Measurements from ENCODE around the gene PXK. TPM values are rescaled to one million over a fixed set of nuclear protein-coding genes. Genes with fewer than 3 reads are reported as not detected.

Gene PXK
- total RNA-seq, 2 donors from 2014 or later: 16.0 to 22.0 TPM

DNA sequence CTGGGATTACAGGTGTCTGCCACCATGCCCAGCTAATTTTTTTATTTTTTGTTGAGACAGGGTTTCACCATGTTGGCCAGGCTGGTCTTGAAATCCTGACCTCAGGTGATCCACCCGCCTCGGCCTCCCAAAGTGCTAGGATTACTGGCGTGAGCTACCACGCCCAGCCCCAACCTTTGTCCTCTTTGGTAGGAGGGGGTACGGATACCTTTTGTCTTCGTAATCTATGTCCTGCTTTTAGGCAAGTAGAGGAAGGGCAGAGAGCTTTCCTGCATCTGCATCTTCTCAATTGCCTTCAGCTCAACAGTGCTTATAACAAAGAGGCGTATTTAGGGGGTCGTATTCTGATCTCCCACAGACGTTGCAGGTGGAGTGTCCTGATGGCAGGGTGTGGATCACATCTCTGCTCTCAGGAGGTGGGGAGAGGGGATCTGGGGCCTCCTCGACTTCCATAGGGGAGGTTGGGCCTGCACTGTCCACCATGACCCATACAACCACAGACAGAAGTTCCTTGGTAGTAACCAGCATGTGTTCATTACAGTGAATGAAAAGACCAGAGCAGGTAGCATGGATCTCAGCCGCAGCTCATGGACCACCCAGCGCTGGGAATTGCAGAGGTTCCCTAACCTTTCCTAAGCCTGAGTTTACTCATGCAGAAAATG, 137.8 kb downstream of the PXK start:
- Histone ChIP-seq H3K4me1 (ENCODE audit: control insufficient read depth, insufficient read depth, low read length) (peaks cover 18% of the 10 kb centered on the region), H3K9ac (ENCODE audit: extremely low read depth, low read length, poor library complexity, severe bottlenecking) (peak overlapping the region; percentile 59), H3K36me3 (ENCODE audit: control insufficient read depth, insufficient read depth, low read length) (no peaks in the 10 kb centered on the region), H3K27me3 (ENCODE audit: control insufficient read depth, insufficient read depth, low read length, poor library complexity, severe bottlenecking) (peaks cover 11% of the 10 kb centered on the region), H3K9me3 (ENCODE audit: control insufficient read depth, low read length) (no peaks in the 10 kb centered on the region), H3K4me3 (ENCODE audit: low read length) (peak overlapping the region; percentile 61), H3K27ac (ENCODE audit: low read depth, low read length) (peak overlapping the region; percentile 57)
- H3K27me3 Mint-ChIP-seq (ENCODE audit: insufficient read depth): peaks cover 72% of the 10 kb centered on the region
- TF ChIP-seq, protein P1, sequence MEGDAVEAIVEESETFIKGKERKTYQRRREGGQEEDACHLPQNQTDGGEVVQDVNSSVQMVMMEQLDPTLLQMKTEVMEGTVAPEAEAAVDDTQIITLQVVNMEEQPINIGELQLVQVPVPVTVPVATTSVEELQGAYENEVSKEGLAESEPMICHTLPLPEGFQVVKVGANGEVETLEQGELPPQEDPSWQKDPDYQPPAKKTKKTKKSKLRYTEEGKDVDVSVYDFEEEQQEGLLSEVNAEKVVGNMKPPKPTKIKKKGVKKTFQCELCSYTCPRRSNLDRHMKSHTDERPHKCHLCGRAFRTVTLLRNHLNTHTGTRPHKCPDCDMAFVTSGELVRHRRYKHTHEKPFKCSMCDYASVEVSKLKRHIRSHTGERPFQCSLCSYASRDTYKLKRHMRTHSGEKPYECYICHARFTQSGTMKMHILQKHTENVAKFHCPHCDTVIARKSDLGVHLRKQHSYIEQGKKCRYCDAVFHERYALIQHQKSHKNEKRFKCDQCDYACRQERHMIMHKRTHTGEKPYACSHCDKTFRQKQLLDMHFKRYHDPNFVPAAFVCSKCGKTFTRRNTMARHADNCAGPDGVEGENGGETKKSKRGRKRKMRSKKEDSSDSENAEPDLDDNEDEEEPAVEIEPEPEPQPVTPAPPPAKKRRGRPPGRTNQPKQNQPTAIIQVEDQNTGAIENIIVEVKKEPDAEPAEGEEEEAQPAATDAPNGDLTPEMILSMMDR (conservative IDR thresholded peaks at IDR 0.05): no peak
- peaks cover 48% of the 10 kb centered on the region for H3K4me1 Mint-ChIP-seq
- no peak overlapping the region for H3K4me3 Mint-ChIP-seq
- 80 to 89% methylated on average over 9 to 12 of the region's 12 CpGs for WGBS, 2 experiments (ENCODE audit: insufficient coverage in 1 of 2, insufficient read length in 1 of 2)
- peak; percentile 52 for DNase-seq
- H3K36me3 Mint-ChIP-seq (ENCODE audit: low read depth): no peaks in the 10 kb centered on the region
- H3K9me3 Mint-ChIP-seq: no peaks in the 10 kb centered on the region
- H3K27ac Mint-ChIP-seq: peak overlapping the region; percentile 79

GRCh38 chr3:58471025-58471887, 138.6 kb downstream of the PXK start:
- H3K27me3 Mint-ChIP-seq (ENCODE audit: insufficient read depth): peaks cover 77% of the 10 kb centered on the region
- Histone ChIP-seq H3K9me3 (ENCODE audit: control insufficient read depth, low read length) (no peaks in the 10 kb centered on the region), H3K27ac (ENCODE audit: low read depth, low read length) (peak overlapping the region; percentile 57), H3K36me3 (ENCODE audit: control insufficient read depth, insufficient read depth, low read length) (no peaks in the 10 kb centered on the region), H3K4me1 (ENCODE audit: control insufficient read depth, insufficient read depth, low read length) (peaks cover 18% of the 10 kb centered on the region), H3K9ac (ENCODE audit: extremely low read depth, low read length, poor library complexity, severe bottlenecking) (peak overlapping the region; percentile 59), H3K27me3 (ENCODE audit: control insufficient read depth, insufficient read depth, low read length, poor library complexity, severe bottlenecking) (peaks cover 12% of the 10 kb centered on the region), H3K4me3 (ENCODE audit: low read length) (peak overlapping the region; percentile 61)
- H3K36me3 Mint-ChIP-seq (ENCODE audit: low read depth): no peaks in the 10 kb centered on the region
- peaks cover 48% of the 10 kb centered on the region for H3K4me1 Mint-ChIP-seq
- H3K9me3 Mint-ChIP-seq: no peaks in the 10 kb centered on the region
- WGBS, 2 experiments (ENCODE audit: insufficient coverage in 1 of 2, insufficient read length in 1 of 2): 63 to 82% methylated on average over 6 to 10 of the region's 10 CpGs
- no peak overlapping the region for H3K4me3 Mint-ChIP-seq
- peak; percentile 80 for DNase-seq
- peak overlapping the region; percentile 92 for H3K27ac Mint-ChIP-seq
- TF ChIP-seq, protein P1 (conservative IDR thresholded peaks at IDR 0.05): no peak

- H3K9ac ChIP-seq (ENCODE audit: extremely low read depth, low read length, poor library complexity, severe bottlenecking): no peak overlapping the region
- H3K4me1 ChIP-seq (ENCODE audit: control insufficient read depth, insufficient read depth, low read length): peaks cover 18% of the 10 kb centered on the region
- H3K36me3 ChIP-seq (ENCODE audit: control insufficient read depth, insufficient read depth, low read length): no peaks in the 10 kb centered on the region
- 100% methylated on average over 1 of the region's 1 CpG; no CpG with 5 or more reads in 1 of the 2 experiments for WGBS, 2 experiments (ENCODE audit: insufficient coverage in 1 of 2, insufficient read length in 1 of 2)
- no peak overlapping the region for H3K4me3 Mint-ChIP-seq
- no peak overlapping the region for H3K4me3 ChIP-seq (ENCODE audit: low read length)
- peaks cover 44% of the 10 kb centered on the region for H3K4me1 Mint-ChIP-seq
- H3K27me3 ChIP-seq (ENCODE audit: control insufficient read depth, insufficient read depth, low read length, poor library complexity, severe bottlenecking): peaks cover 12% of the 10 kb centered on the region
- no peaks in the 10 kb centered on the region for H3K9me3 ChIP-seq (ENCODE audit: control insufficient read depth, low read length)
- no peaks in the 10 kb centered on the region for H3K36me3 Mint-ChIP-seq (ENCODE audit: low read depth)
- H3K9me3 Mint-ChIP-seq: no peaks in the 10 kb centered on the region
- H3K27ac Mint-ChIP-seq: no peak overlapping the region
- H3K27me3 Mint-ChIP-seq (ENCODE audit: insufficient read depth): peaks cover 73% of the 10 kb centered on the region
- TF ChIP-seq, protein P1 (conservative IDR thresholded peaks at IDR 0.05): no peak
- peak; percentile 57 for DNase-seq
- no peak overlapping the region for H3K27ac ChIP-seq (ENCODE audit: low read depth, low read length)
Observed at GRCh38 chr3:58473275-58473674, 140.6 kb downstream of the PXK start.

Measured in endodermal cell (in vitro differentiated cells).